HepG2 (cell line): ENCODE measurements around the gene ERLEC1.

Experiments used
- EZH2 ChIP-seq: conservative IDR thresholded peaks from 2 replicates; pipeline ENCODE4 v1.6.1; 2012; ENCODE audit warnings: mild to moderate bottlenecking, low read depth, low read length, moderate library complexity
- MYC ChIP-seq: sonication (generic); formaldehyde crosslinking; IDR thresholded peaks from 2 replicates; pipeline ENCODE4 v1.9.0; 2021; ENCODE audit warnings: missing genetic modification reagents, borderline replicate concordance
- NFYC ChIP-seq: IDR thresholded peaks from 2 replicates; pipeline ENCODE4 v1.6.1; 2016; ENCODE audit warnings: missing genetic modification reagents, missing compliant biosample characterization
- SUZ12 ChIP-seq: fragments of 150-350 bp; IDR thresholded peaks from 2 replicates; pipeline ENCODE4 v1.6.1; 2014; ENCODE audit warnings: low read depth, low read length
- ZFP90 ChIP-seq: sonication (generic); formaldehyde crosslinking; IDR thresholded peaks from 2 replicates; pipeline ENCODE4 v1.8.0; 2022; ENCODE audit warnings: missing genetic modification reagents, mild to moderate bottlenecking, inconsistent platforms, borderline replicate concordance
- ZSCAN30 ChIP-seq: sonication (generic); formaldehyde crosslinking; IDR thresholded peaks from 2 replicates; pipeline ENCODE4 v1.5.0; 2020; ENCODE audit warnings: mild to moderate bottlenecking, missing genetic modification reagents
- TF ChIP-seq, protein P1 (sequence below): sonication (generic); formaldehyde crosslinking; IDR thresholded peaks from 2 replicates; pipeline ENCODE4 v1.5.0; 2020; ENCODE audit warnings: mild to moderate bottlenecking, missing genetic modification reagents, moderate library complexity
- TF ChIP-seq, protein P2 (sequence below): sonication (generic); formaldehyde crosslinking; IDR thresholded peaks from 2 replicates; pipeline ENCODE4 v1.5.1; 2020; ENCODE audit warnings: mild to moderate bottlenecking, moderate library complexity, missing genetic modification reagents

DNA sequence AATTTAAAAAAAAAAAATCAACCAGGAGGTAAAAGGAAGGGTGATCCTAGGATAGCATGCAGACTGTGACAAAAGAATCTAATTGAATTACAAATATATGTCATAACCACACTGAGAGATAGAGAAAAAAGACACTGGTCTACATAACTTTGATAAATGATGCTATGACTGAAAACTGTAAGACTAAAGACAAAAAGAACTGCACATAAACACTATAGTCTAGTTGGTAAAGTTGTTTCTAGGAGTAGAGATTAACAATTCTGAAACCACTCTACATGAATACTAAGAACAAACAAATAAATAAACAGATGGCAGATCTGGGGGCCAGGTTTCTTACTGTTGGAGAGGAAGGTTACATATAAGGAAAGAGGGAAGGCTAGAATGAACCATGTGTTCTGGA, 33.8 kb upstream of the ERLEC1 start:
- TF ChIP-seq ZFP90 (CRISPR knock-in tag) (no peak), MYC (CRISPR knock-in tag) (no peak), NFYC (CRISPR knock-in tag) (no peak), ZSCAN30 (no peak), EZH2 (no peak), SUZ12 (no peak)
- TF ChIP-seq, protein P1, sequence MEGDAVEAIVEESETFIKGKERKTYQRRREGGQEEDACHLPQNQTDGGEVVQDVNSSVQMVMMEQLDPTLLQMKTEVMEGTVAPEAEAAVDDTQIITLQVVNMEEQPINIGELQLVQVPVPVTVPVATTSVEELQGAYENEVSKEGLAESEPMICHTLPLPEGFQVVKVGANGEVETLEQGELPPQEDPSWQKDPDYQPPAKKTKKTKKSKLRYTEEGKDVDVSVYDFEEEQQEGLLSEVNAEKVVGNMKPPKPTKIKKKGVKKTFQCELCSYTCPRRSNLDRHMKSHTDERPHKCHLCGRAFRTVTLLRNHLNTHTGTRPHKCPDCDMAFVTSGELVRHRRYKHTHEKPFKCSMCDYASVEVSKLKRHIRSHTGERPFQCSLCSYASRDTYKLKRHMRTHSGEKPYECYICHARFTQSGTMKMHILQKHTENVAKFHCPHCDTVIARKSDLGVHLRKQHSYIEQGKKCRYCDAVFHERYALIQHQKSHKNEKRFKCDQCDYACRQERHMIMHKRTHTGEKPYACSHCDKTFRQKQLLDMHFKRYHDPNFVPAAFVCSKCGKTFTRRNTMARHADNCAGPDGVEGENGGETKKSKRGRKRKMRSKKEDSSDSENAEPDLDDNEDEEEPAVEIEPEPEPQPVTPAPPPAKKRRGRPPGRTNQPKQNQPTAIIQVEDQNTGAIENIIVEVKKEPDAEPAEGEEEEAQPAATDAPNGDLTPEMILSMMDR (CRISPR knock-in tag): no peak
- TF ChIP-seq, protein P2, sequence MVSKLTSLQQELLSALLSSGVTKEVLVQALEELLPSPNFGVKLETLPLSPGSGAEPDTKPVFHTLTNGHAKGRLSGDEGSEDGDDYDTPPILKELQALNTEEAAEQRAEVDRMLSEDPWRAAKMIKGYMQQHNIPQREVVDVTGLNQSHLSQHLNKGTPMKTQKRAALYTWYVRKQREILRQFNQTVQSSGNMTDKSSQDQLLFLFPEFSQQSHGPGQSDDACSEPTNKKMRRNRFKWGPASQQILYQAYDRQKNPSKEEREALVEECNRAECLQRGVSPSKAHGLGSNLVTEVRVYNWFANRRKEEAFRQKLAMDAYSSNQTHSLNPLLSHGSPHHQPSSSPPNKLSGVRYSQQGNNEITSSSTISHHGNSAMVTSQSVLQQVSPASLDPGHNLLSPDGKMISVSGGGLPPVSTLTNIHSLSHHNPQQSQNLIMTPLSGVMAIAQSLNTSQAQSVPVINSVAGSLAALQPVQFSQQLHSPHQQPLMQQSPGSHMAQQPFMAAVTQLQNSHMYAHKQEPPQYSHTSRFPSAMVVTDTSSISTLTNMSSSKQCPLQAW: no peak
